Suprapubic skin (tissue), 4 donors: ENCODE results near the gene FKBP9.
A peak's percentile ranks its signal among the peaks of the same experiment; 100 is the strongest.

Experiments
- CTCF ChIP-seq, 2 donors: fragments of 200-600 bp in 1 of 2; fragments of 450-650 bp in 1 of 2; sonication (generic) in 1 of 2; IDR thresholded peaks; one replicate each; pipeline ENCODE4 v1.5.1; 2016 to 2019; ENCODE audit warnings: antibody characterized with exemption in 2 of 2, mild to moderate bottlenecking in 1 of 2, moderate library complexity in 1 of 2
- POLR2A ChIP-seq, 2 donors: fragments of 450-650 bp; IDR thresholded peaks; one replicate each; pipeline ENCODE4 v1.6.1; 2017; ENCODE audit warnings: antibody characterized with exemption in 2 of 2, mild to moderate bottlenecking in 2 of 2, moderate library complexity in 2 of 2
- POLR2AphosphoS5 ChIP-seq, 3 donors: sonication (generic); formaldehyde crosslinking; IDR thresholded peaks; one replicate each; pipeline ENCODE4 v1.6.1; 2017; ENCODE audit warnings: antibody characterized with exemption in 3 of 3

GRCh38 chr7:32957326-32958045 is at the start of gene FKBP9:
- TF ChIP-seq CTCF (IDR thresholded peaks at IDR 0.05) (no peak), POLR2AphosphoS5 (IDR thresholded peaks at IDR 0.05) (no peak), POLR2A (IDR thresholded peaks at IDR 0.05) (peak in 1 of 2 donors; percentile 36)
